GM23248 (cell line): ENCODE data around the gene SEMA3B. TPM values are rescaled to one million over a fixed set of nuclear protein-coding genes. Genes with fewer than 3 reads are reported as not detected.

Experiments used
- DNase-seq: peaks from one replicate; pipeline ENCODE4 v3.0.0-alpha.2; 2015
- H2AFZ ChIP-seq: fragments of 200-600 bp; sonication (generic); 2 replicates; pipeline ENCODE4 v1.6.1; 2016; ENCODE audit warnings: antibody characterized with exemption
- H3F3A ChIP-seq: fragments of 200-600 bp; sonication (generic); 2 replicates; pipeline ENCODE4 v1.6.1; 2016; ENCODE audit warnings: mild to moderate bottlenecking, antibody characterized with exemption, mixed run types; ENCODE audit not compliant: insufficient read depth
- H3K27ac ChIP-seq: fragments of 200-600 bp; sonication (generic); 2 replicates; pipeline ENCODE4 v1.5.1; 2016; ENCODE audit warnings: mild to moderate bottlenecking
- H3K27me3 ChIP-seq: fragments of 200-600 bp; sonication (generic); replicated peaks from 2 replicates; pipeline ENCODE4 v1.6.1; 2016; ENCODE audit warnings: mild to moderate bottlenecking; ENCODE audit not compliant: insufficient read depth
- H3K36me3 ChIP-seq: fragments of 200-600 bp; sonication (generic); 2 replicates; pipeline ENCODE4 v1.6.1; 2016; ENCODE audit warnings: low read depth, mild to moderate bottlenecking
- H3K4me1 ChIP-seq: fragments of 200-600 bp; sonication (generic); 2 replicates; pipeline ENCODE4 v1.6.1; 2016; ENCODE audit warnings: mild to moderate bottlenecking; ENCODE audit not compliant: insufficient read depth
- H3K4me2 ChIP-seq: fragments of 200-600 bp; sonication (generic); one replicate; pipeline ENCODE4 v1.6.1; 2016; ENCODE audit warnings: mild to moderate bottlenecking; ENCODE audit not compliant: unreplicated experiment
- H3K4me3 ChIP-seq: fragments of 200-600 bp; sonication (generic); 2 replicates; pipeline ENCODE4 v1.5.1; 2016; ENCODE audit warnings: mild to moderate bottlenecking
- H3K79me2 ChIP-seq: fragments of 200-600 bp; sonication (generic); 2 replicates; pipeline ENCODE4 v1.6.1; 2016; ENCODE audit warnings: mild to moderate bottlenecking; ENCODE audit not compliant: insufficient read depth
- H3K9ac ChIP-seq: fragments of 200-600 bp; sonication (generic); 2 replicates; pipeline ENCODE4 v1.6.1; 2016; ENCODE audit warnings: mild to moderate bottlenecking
- H3K9me2 ChIP-seq: fragments of 200-600 bp; sonication (generic); 2 replicates; pipeline ENCODE4 v1.6.1; 2016; ENCODE audit warnings: mixed run types, mild to moderate bottlenecking, moderate library complexity; ENCODE audit not compliant: insufficient read depth
- H3K9me3 ChIP-seq: fragments of 200-600 bp; sonication (generic); one replicate; pipeline ENCODE4 v1.6.1; 2017; ENCODE audit warnings: low read depth
- H4K20me1 ChIP-seq: fragments of 200-600 bp; sonication (generic); 2 replicates; pipeline ENCODE4 v1.6.0; 2016; ENCODE audit not compliant: insufficient read depth
- EZH2 ChIP-seq: fragments of 200-600 bp; sonication (generic); IDR thresholded peaks from 2 replicates; pipeline ENCODE4 v1.6.1; 2018; ENCODE audit warnings: antibody characterized with exemption, mild to moderate bottlenecking; ENCODE audit not compliant: insufficient read depth, poor library complexity, severe bottlenecking
- EZH2phosphoT487 ChIP-seq: fragments of 200-600 bp; sonication (generic); IDR thresholded peaks from 2 replicates; pipeline ENCODE4 v1.6.1; 2018; ENCODE audit warnings: antibody characterized with exemption, moderate library complexity, mild to moderate bottlenecking, low read depth; ENCODE audit not compliant: insufficient read depth
- WGBS, 2 experiments: methylation state at CpG; one replicate each; pipeline ENCODE4 v1.1.6; 2015 to 2017; ENCODE audit warnings: low lambda C conversion rate in 2 of 2, low coverage in 1 of 2; ENCODE audit errors: missing lambda C conversion rate in 2 of 2; 5-methylcytosine and 5-hydroxymethylcytosine counted together
- in situ Hi-C: fragments of 300-500 bp; cut with MboI; formaldehyde crosslinking; loops from 2 replicates; pipeline ENCODE4 v1.15.0; 2020
- polyA plus RNA-seq: library from polyadenylated mRNA; unstranded; fragments of >200 nt; fragmentation: Nextera tagmentation; extraction: Ambion mirVana; gene quantifications from 2 replicates; pipeline ENCODE4 v1.2.1, GENCODE V29; 2016
- total RNA-seq: library from RNA; depleted of rRNA; stranded (reverse); fragments of >200 nt; shearing (Covaris generic); gene quantifications from 2 replicates; pipeline ENCODE4 v1.2.3, GENCODE V29; 2014

The SEMA3B gene
- total and polyA plus RNA-seq, 2 experiments from 2014 or later, result 7.6 to 8.8 TPM

GRCh38 chr3:50262778-50263177, 6.2 kb upstream of the SEMA3B start:
- in situ Hi-C loops, result no loop called here
- H3K4me1 ChIP-seq, result peaks cover 28% of the 10 kb centered on the region
- no peaks in the 10 kb centered on the region for H4K20me1 ChIP-seq
- no peak overlapping the region for H3K9ac ChIP-seq
- no peak overlapping the region for H2AFZ ChIP-seq
- 74 to 82% methylated on average over 7 of the region's 7 CpGs for WGBS, 2 experiments
- H3K36me3 ChIP-seq, result no peaks in the 10 kb centered on the region
- no peak for DNase-seq
- no peaks in the 10 kb centered on the region for H3K9me2 ChIP-seq
- H3K27me3 ChIP-seq, result no peaks in the 10 kb centered on the region
- no peak overlapping the region for H3K4me3 ChIP-seq
- H3K27ac ChIP-seq, result no peak overlapping the region
- H3K9me3 ChIP-seq, result no peaks in the 10 kb centered on the region
- no peak overlapping the region for H3K4me2 ChIP-seq
- H3K79me2 ChIP-seq, result no peaks in the 10 kb centered on the region
- TF ChIP-seq EZH2, result no peak
- TF ChIP-seq EZH2phosphoT487, result no peak
- peaks cover 13% of the 10 kb centered on the region; the same call in 1 of the 2 replicates for H3F3A ChIP-seq

GRCh38 chr3:50263478-50264382, 5.2 kb upstream of the SEMA3B start:
- Histone ChIP-seq H3K4me1 (peaks cover 28% of the 10 kb centered on the region), H4K20me1 (no peaks in the 10 kb centered on the region), H2AFZ (no peak overlapping the region), H3K9ac (peak overlapping the region; percentile 41; the same call in 1 of the 2 replicates), H3K36me3 (no peaks in the 10 kb centered on the region), H3K27ac (peak overlapping the region; percentile 48), H3K4me2 (peak overlapping the region; percentile 23), H3F3A (peaks cover 19% of the 10 kb centered on the region), H3K4me3 (no peak overlapping the region), H3K79me2 (no peaks in the 10 kb centered on the region), H3K9me2 (no peaks in the 10 kb centered on the region), H3K27me3 (no peaks in the 10 kb centered on the region), H3K9me3 (no peaks in the 10 kb centered on the region)
- peak; percentile 53 for DNase-seq
- in situ Hi-C loops, result no loop called here
- no peak for TF ChIP-seq EZH2
- no peak for TF ChIP-seq EZH2phosphoT487
- 40 to 55% methylated on average over 6 of the region's 6 CpGs for WGBS, 2 experiments

GRCh38 chr3:50264383-50264963, 4.5 kb upstream of the SEMA3B start:
- Histone ChIP-seq H3K4me3 (no peak overlapping the region), H3K79me2 (no peaks in the 10 kb centered on the region), H3K9me2 (no peaks in the 10 kb centered on the region), H4K20me1 (no peaks in the 10 kb centered on the region), H3K27ac (peak overlapping the region; percentile 48), H3K4me1 (peaks cover 35% of the 10 kb centered on the region), H3K4me2 (peak overlapping the region; percentile 23), H2AFZ (no peak overlapping the region), H3F3A (peaks cover 13% of the 10 kb centered on the region), H3K9ac (peak overlapping the region; percentile 41), H3K27me3 (no peaks in the 10 kb centered on the region), H3K9me3 (no peaks in the 10 kb centered on the region), H3K36me3 (no peaks in the 10 kb centered on the region)
- in situ Hi-C loops, result no loop called here
- peak; percentile 83 for DNase-seq
- WGBS, 2 experiments, result 3 to 15% methylated on average over 6 to 7 of the region's 7 CpGs
- no peak for TF ChIP-seq EZH2phosphoT487
- no peak for TF ChIP-seq EZH2

- H3K9me3 ChIP-seq, result no peaks in the 10 kb centered on the region
- WGBS, 2 experiments, result 66 to 68% methylated on average over 7 of the region's 7 CpGs
- H3K4me2 ChIP-seq, result no peak overlapping the region
- H3K36me3 ChIP-seq, result no peaks in the 10 kb centered on the region
- H3K27me3 ChIP-seq, result no peaks in the 10 kb centered on the region
- TF ChIP-seq EZH2phosphoT487 (no peak), EZH2 (no peak)
- no peaks in the 10 kb centered on the region for H3K79me2 ChIP-seq
- peak overlapping the region; percentile 48 for H3K27ac ChIP-seq
- H4K20me1 ChIP-seq, result no peaks in the 10 kb centered on the region
- H3K9ac ChIP-seq, result peak overlapping the region; percentile 41; the same call in 1 of the 2 replicates
- no peak overlapping the region for H3K4me3 ChIP-seq
- DNase-seq, result no peak
- peaks cover 13% of the 10 kb centered on the region; the same call in 1 of the 2 replicates for H3F3A ChIP-seq
- in situ Hi-C loops, result no loop called here
- H3K4me1 ChIP-seq, result peaks cover 37% of the 10 kb centered on the region
- H2AFZ ChIP-seq, result no peak overlapping the region
- H3K9me2 ChIP-seq, result no peaks in the 10 kb centered on the region
Measured at GRCh38 chr3:50264964-50265485, 3.9 kb upstream of the SEMA3B start.
